Stomach smooth muscle (tissue), 2 donors: ENCODE results near the gene TYR.
"Not testable (repeated sequence)": the region's sequence is repeated elsewhere in the genome, so short reads cannot be mapped to it uniquely, and the experiment has no call there.

ENCODE experiments used
- H3K27ac ChIP-seq: one replicate; pipeline ENCODE4 v1.7.0; 2013; ENCODE audit warnings: mild to moderate bottlenecking, low read length, inconsistent platforms
- H3K27me3 ChIP-seq, 2 donors: one replicate each; pipeline ENCODE4 v1.7.0; 2013; ENCODE audit warnings: low read length in 2 of 2; ENCODE audit not compliant: insufficient read depth in 2 of 2, control insufficient read depth in 1 of 2
- H3K36me3 ChIP-seq, 2 donors: one replicate each; pipeline ENCODE4 v1.7.0; 2013; ENCODE audit warnings: low read length in 2 of 2; ENCODE audit not compliant: control insufficient read depth in 2 of 2, insufficient read depth in 2 of 2
- H3K4me1 ChIP-seq: one replicate; pipeline ENCODE4 v1.7.0; 2013; ENCODE audit warnings: low read length; ENCODE audit not compliant: control insufficient read depth, insufficient read depth
- H3K4me3 ChIP-seq, 2 donors: one replicate each; pipeline ENCODE4 v1.7.0; 2013; ENCODE audit warnings: low read length in 2 of 2
- H3K9ac ChIP-seq, 2 donors: one replicate each; pipeline ENCODE4 v1.7.0; 2013; ENCODE audit warnings: low read length in 2 of 2, mild to moderate bottlenecking in 1 of 2
- H3K9me3 ChIP-seq, 2 donors: one replicate each; pipeline ENCODE4 v1.7.0; 2013; ENCODE audit warnings: low read length in 2 of 2; ENCODE audit not compliant: control insufficient read depth in 2 of 2
- donor health status: healthy.
- donor health status: Pancreatic carcinoma.

TYR gene

GRCh38 chr11:89184021-89184420 lies 6.3 kb downstream of the TYR start:
- Histone ChIP-seq H3K27me3 (no peaks in the 10 kb centered on the region), H3K9ac (no peak overlapping the region), H3K9me3 (no peaks in the 10 kb centered on the region), H3K4me1 (no peaks in the 10 kb centered on the region), H3K4me3 (no peak overlapping the region), H3K27ac (no peak overlapping the region), H3K36me3 (no peaks in the 10 kb centered on the region)

GRCh38 chr11:89189776-89190175 lies 12.1 kb downstream of the TYR start:
- Histone ChIP-seq H3K36me3 (no peaks in the 10 kb centered on the region), H3K9ac (no peak overlapping the region), H3K4me3 (no peak overlapping the region), H3K27ac (no peak overlapping the region), H3K4me1 (no peaks in the 10 kb centered on the region), H3K27me3 (no peaks in the 10 kb centered on the region), H3K9me3 (no peaks in the 10 kb centered on the region)

DNA sequence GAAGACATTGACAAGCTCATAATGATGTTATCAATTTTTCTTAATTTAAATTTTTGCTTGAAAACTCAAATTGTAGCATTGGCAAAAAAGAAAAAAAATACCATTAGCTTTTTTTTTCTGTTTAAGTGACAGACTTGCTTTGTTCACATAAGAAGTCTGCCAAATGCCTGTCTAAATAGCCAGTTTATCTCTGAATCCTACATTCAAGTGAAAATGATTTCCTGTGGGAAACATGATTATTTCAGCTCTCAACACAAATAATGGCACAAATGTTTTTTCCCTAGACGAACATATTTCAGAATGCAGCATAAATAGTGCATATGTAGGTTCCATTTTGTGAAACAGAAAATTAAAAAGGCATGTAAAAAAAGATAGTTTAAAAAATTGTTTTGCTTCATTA lies 23.5 kb downstream of the TYR start:
- H3K36me3 ChIP-seq = no peaks in the 10 kb centered on the region
- no peak overlapping the region for H3K4me3 ChIP-seq
- H3K9me3 ChIP-seq = no peaks in the 10 kb centered on the region
- no peak overlapping the region for H3K9ac ChIP-seq
- H3K27ac ChIP-seq = no peak overlapping the region
- no peaks in the 10 kb centered on the region for H3K27me3 ChIP-seq
- H3K4me1 ChIP-seq = no peaks in the 10 kb centered on the region

- no peak overlapping the region for H3K4me3 ChIP-seq
- H3K36me3 ChIP-seq = no peaks in the 10 kb centered on the region
- no peaks in the 10 kb centered on the region for H3K9me3 ChIP-seq
- no peak overlapping the region for H3K9ac ChIP-seq
- no peaks in the 10 kb centered on the region for H3K4me1 ChIP-seq
- no peaks in the 10 kb centered on the region for H3K27me3 ChIP-seq
- no peak overlapping the region for H3K27ac ChIP-seq
These were observed 26.1 kb downstream of the TYR start for GRCh38 chr11:89203814-89204213.

DNA sequence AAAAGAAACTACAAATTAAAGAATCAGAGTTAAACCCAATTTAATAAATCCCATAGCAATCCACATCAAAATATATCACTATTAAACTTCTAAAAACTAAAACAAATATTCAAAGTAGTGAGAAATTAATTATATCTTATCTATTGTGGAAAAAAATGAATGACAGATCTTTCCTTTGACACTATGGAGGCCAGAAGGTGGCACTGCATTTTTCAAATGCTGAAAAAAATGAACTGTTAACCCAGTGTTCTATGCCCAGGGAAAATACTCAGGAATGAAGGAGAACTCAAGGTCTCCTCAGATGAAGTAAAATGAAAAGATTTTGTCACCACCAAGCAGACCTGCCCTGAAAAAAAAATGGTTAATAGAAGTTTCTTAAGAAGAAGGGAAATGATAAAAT lies 27.7 kb downstream of the TYR start:
- H3K4me1 ChIP-seq = no peaks in the 10 kb centered on the region
- H3K9me3 ChIP-seq = no peaks in the 10 kb centered on the region
- no peak overlapping the region for H3K4me3 ChIP-seq
- no peaks in the 10 kb centered on the region for H3K27me3 ChIP-seq
- no peaks in the 10 kb centered on the region for H3K36me3 ChIP-seq
- no peak overlapping the region for H3K27ac ChIP-seq
- H3K9ac ChIP-seq = no peak overlapping the region

- Histone ChIP-seq H3K4me1 (no peaks in the 10 kb centered on the region), H3K9ac (no peak overlapping the region), H3K27me3 (no peaks in the 10 kb centered on the region), H3K9me3 (no peaks in the 10 kb centered on the region), H3K27ac (no peak overlapping the region), H3K4me3 (no peak overlapping the region), H3K36me3 (no peaks in the 10 kb centered on the region)
These were observed 43.1 kb downstream of the TYR start for GRCh38 chr11:89220684-89221339.

DNA sequence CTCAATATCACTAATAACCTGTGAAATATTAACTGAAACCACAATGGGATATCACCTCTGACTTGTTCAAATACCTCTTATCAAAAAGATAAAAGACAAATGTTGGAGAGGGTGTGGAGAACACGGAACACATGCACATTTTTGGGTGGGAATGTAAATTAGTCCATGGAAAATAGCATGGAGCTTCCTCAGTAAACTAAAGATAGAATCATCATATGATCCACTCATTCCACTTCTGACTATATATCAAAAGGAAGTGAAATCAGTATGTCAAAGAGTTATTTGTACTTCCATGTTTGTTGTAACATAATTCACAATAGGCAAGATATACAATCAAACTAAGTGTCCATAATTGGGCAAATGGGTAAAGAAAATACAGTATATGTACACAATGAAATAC lies 57.4 kb downstream of the TYR start:
- H3K9me3 ChIP-seq = no peaks in the 10 kb centered on the region
- no peak overlapping the region for H3K9ac ChIP-seq
- no peak overlapping the region for H3K27ac ChIP-seq
- H3K4me3 ChIP-seq = no peak overlapping the region
- no peaks in the 10 kb centered on the region for H3K36me3 ChIP-seq
- H3K27me3 ChIP-seq = no peaks in the 10 kb centered on the region
- no peaks in the 10 kb centered on the region for H3K4me1 ChIP-seq

DNA sequence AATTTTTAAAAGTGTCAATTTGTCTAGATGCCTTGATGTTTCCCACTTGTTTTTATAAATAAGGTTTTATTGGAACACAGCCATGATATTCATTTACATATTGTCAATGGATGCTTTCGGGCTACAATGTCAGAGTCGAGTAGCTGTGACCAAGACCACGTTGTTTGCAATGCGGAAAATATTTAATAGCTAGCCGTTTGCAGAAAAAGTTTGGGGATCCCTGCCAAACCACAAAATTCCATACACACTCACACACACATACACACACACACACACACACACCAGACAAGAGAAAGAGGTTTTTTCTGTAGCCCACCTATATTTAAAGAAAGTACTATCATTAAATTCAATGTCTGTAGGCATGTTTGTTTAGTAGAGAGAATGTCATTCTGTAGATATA lies 58.3 kb downstream of the TYR start:
- Histone ChIP-seq H3K4me1 (no peaks in the 10 kb centered on the region), H3K27me3 (no peaks in the 10 kb centered on the region), H3K27ac (no peak overlapping the region), H3K36me3 (no peaks in the 10 kb centered on the region), H3K4me3 (no peak overlapping the region), H3K9ac (no peak overlapping the region), H3K9me3 (no peaks in the 10 kb centered on the region)

DNA sequence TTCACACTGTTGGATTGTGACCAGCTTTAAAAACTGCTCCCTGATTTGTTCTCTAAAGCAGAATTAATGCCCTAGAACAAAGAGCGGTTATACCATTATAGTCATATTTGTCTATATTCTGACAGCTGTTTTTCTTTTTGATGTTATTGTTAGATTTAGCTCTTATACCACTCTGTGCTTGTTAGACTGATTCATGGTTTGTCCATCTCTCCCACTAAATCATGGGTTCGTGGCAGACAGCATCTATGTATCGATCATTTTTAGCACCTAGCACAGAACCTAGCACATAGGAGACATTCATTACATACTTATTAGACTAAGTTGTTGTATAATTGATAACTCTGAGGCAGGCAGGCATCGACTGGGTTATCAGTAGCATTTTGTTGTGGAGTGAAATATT lies 69.3 kb downstream of the TYR start:
- H3K27ac ChIP-seq, H3K36me3 ChIP-seq, H3K4me3 ChIP-seq, H3K9me3 ChIP-seq, H3K4me1 ChIP-seq, H3K27me3 ChIP-seq, H3K9ac ChIP-seq: not testable (repeated sequence)

- no peak overlapping the region for H3K4me3 ChIP-seq
- no peaks in the 10 kb centered on the region for H3K9me3 ChIP-seq
- H3K4me1 ChIP-seq = no peaks in the 10 kb centered on the region
- H3K9ac ChIP-seq = no peak overlapping the region
- no peaks in the 10 kb centered on the region for H3K36me3 ChIP-seq
- no peaks in the 10 kb centered on the region for H3K27me3 ChIP-seq
- no peak overlapping the region for H3K27ac ChIP-seq
These were observed 71.5 kb downstream of the TYR start for GRCh38 chr11:89249196-89249595.

DNA sequence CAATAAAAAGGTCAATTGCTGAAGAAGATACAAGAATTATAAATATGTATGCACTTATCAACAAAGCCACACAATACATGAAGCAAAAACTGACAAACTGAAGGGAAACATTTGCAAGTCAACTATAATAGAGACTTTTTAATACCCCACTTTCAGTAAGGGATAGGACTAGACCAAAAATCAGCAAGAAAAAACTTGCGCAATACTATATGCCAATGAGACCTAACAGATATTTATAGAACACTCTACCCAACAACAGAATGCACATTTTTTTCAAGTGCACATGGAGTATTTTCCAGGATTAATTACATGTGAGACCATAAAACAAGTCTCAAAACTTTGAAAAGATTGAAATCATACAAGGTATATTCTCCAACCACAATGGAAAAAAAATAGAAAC lies 83.8 kb downstream of the TYR start:
- not testable (repeated sequence) for H3K9me3 ChIP-seq, H3K4me1 ChIP-seq, H3K36me3 ChIP-seq, H3K4me3 ChIP-seq, H3K27me3 ChIP-seq, H3K27ac ChIP-seq, H3K9ac ChIP-seq
